GM19452 (cell line): Measurements from ENCODE around the gene STK32A.

ENCODE experiments used
- ATAC-seq: cut with Tn5 transposase; IDR thresholded peaks from one replicate; pipeline ENCODE4 v1.9.1; 2021; ENCODE audit not compliant: unreplicated experiment

Gene STK32A

GRCh38 chr5:147413266-147413665, 178.4 kb downstream of the STK32A start:
- ATAC-seq = no peak

- no peak for ATAC-seq
These were observed 180.8 kb downstream of the STK32A start for GRCh38 chr5:147415651-147416050.

- no peak for ATAC-seq
These were observed 182.4 kb downstream of the STK32A start for GRCh38 chr5:147417135-147417813.

- ATAC-seq = no peak
These were observed 183.8 kb downstream of the STK32A start for GRCh38 chr5:147418613-147419012.

GRCh38 chr5:147426640-147427327, 192.0 kb downstream of the STK32A start:
- no peak for ATAC-seq

GRCh38 chr5:147427521-147428401, 192.9 kb downstream of the STK32A start:
- ATAC-seq = no peak

- ATAC-seq = no peak
These were observed 195.8 kb downstream of the STK32A start for GRCh38 chr5:147430628-147431027.

- no peak for ATAC-seq
These were observed 196.8 kb downstream of the STK32A start for GRCh38 chr5:147431586-147431985.

GRCh38 chr5:147432323-147432722, 197.5 kb downstream of the STK32A start:
- ATAC-seq = no peak

- ATAC-seq = no peak
These were observed 199.2 kb downstream of the STK32A start for GRCh38 chr5:147434049-147434448.

GRCh38 chr5:147436596-147436995, 201.8 kb downstream of the STK32A start:
- ATAC-seq = peak; percentile 58

- no peak for ATAC-seq
These were observed 202.4 kb downstream of the STK32A start for GRCh38 chr5:147437161-147437596.
